ENCODE measurements around the gene LCE3A.
"Not testable (repeated sequence)": the region's sequence is repeated elsewhere in the genome, so short reads cannot be mapped to it uniquely, and the experiment has no call there.

Gene LCE3A, protein sequence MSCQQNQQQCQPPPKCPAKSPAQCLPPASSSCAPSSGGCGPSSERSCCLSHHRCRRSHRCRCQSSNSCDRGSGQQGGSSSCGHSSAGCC

DNA sequence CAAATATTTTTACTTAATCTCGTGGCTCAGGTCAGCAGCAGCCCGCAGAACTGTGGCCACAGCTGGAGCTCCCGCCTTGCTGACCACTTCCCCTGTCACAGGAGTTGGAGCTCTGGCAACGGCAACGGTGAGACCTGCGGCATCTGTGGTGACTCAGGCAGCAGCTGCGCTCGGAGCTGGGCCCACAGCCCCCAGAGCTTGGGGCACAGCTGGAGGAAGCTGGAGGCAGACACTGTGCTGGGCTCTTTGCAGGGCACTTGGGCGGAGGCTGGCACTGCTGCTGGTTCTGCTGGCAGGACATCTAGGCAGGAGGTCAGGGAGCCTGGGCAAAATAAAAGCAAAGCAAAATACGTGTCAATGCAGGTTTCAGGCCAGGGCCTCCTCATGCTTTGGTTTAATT lies at the start of gene LCE3A:
Gene LCE3A, minus strand, starts transcription at position 301 of the 400 bp plus-strand sequence. Its CDS starts 0 bp downstream, at position 301.
- DNase-seq (ENCODE audit: low read depth in 2 of 2), result no peak

DNA sequence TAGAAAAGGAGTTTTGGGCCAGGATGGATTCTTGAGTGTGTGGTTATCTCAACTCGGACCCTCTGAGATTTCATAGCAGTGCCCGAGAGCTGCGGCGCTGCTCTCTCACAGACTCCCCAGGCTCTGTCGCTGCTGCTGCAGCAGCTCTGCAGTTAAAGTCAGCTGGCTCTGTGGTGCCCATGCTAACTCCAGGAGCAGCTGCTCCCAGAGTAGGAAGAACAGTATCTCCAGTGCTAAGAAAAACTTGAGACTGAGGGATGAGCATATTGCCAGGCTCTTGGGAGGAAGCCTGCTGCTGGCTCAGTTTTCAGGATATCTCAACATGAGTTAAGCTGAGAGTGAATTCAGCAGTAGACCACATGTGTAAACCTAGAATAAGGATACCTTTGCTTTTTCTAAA lies 44.7 kb upstream of the LCE3A start:
- no peak for DNase-seq (ENCODE audit: low read depth in 2 of 2)

DNA sequence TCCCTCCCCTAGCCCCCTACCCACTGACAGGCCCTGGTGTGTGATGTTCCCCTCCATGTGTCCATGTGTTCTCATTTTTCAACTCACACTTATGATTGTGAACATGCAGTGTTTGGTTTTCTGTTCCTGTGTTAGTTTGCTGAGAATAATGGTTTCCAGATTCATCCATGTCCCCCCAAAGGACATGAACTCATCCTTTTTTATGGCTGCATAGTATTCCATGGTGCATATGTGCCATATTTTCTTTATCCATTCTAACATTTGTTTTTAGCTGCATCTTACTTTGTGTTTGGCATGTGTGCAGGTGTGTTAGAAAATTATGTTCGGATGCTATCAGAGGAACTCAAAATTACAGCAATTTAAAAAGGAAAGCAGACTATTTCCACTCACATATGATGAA lies 43.3 kb upstream of the LCE3A start:
- DNase-seq (ENCODE audit: low read depth in 2 of 2), result not testable (repeated sequence)

DNA sequence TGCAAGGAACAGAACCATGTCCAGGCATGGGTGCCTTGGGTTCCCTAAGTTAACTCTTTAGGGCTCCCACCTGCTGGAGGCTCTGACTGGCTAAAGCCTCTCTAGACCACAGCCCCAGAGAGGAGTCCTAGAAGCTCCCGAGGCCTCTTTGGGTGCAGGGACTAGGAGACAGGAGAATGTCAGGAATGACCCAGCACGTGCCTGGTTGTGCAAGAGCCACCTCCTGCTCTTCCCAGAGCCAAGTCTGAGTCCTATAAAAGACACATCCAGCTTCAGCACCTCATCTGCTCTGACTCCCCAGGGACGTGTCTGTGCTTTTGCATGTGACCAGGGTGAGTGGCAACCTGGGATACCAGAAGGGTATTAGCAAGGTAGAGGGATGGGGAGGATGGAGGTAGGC lies 40.2 kb upstream of the LCE3A start, which contains the start of gene LCE2D:
Gene LCE2D, plus strand, starts transcription at position 283 of the 400 bp plus-strand sequence. CDS start 726 bp downstream, outside the sequence.
- DNase-seq (ENCODE audit: low read depth in 2 of 2), result no peak

DNA sequence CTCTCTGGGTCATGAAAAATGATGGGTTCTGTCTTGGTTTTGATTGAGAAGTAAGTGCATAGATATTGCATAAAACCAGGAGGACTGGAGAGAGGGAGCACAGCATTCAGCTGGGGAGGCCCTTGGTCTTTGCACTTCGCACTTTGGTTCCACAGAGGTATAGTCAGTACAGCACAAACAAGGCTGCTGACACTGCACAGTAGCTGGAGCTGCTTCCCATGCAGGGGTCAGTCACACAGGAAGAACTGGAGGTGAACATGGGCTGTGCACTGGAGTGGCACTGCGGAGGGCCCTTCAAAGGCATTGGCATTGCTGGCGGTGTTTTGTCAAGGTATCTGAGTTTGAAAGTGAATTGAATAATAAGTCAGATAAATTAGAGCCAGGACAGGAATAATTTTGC lies 35.7 kb upstream of the LCE3A start:
- no peak for DNase-seq (ENCODE audit: low read depth in 2 of 2)

DNA sequence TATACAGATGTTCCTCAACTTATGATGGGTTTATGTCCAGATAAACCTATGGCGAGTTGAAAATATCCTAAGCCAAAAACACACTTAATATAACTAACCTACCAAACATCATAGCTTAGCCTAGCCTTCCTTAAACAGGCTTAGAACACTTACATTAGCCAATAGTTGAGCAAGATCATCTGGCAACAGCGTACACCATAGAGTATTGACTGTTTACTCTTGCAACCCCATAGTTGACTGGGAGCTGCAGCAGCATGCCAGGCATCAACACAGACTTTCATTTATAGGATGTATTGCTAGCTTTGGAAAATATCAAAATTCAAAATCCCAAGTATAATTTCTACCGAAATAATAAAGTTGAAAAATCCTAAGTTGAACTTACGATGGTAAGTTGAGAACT lies 34.8 kb upstream of the LCE3A start:
- DNase-seq (ENCODE audit: low read depth in 2 of 2), result no peak

DNA sequence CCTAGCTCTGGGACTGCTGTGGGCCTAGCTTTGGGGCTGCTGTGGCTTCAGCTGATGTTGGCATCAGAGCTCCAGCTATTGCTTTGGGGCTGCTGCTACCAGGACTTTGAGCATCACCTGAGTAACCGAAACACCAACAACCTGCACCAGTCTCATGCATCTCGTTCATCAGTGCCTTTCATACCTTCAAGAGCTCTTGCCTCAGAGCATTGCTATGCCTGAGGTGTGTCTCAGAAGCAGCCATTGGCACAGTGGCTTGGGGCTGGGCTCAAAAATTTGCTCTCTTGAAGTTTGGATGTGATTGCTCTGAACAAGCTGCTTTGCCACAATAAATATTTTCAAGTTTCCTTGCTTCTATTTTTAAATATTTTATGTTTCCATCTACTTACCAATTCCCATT lies 33.6 kb upstream of the LCE3A start:
- DNase-seq (ENCODE audit: low read depth in 2 of 2), result no peak

DNA sequence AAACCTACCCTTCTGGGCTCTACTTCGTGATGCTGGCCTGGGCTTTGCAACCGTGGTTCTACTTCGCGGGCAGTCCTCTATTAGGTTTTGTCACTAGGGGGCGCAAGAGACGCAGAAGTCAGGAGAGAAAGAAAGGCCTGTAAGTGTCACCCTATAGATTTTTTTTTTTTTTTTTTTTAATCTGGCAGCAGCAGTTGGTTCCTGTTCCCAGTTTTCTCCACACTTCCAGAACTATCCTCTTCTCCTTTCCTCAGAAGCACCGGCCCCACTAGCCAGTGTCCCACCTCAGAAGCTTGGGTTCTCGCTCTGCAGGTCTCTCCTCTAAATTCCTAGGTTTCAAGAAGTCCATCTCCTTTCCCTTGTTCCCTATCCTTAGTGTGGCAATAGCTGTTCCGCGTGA lies 31.2 kb upstream of the LCE3A start:
- no peak for DNase-seq (ENCODE audit: low read depth in 2 of 2)

DNA sequence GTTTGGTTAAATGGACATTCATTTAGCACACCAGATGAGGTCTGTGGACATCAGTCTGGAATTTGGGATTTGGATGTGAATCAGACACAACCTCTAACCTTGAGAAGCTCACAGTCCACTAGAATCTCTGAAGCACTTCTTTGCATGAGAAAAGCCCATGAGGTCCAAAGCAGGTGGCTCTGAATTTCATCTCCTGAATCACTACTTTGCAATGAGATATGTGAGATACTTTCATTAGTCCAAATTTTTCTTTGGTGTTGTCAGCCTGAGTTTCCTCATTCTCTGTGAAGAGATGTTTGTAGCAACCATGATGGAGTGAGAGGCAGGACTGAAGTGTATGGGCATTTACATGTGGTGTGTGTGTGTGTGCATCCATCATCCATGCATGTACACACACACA lies 23.8 kb upstream of the LCE3A start:
- DNase-seq (ENCODE audit: low read depth in 2 of 2), result no peak

DNA sequence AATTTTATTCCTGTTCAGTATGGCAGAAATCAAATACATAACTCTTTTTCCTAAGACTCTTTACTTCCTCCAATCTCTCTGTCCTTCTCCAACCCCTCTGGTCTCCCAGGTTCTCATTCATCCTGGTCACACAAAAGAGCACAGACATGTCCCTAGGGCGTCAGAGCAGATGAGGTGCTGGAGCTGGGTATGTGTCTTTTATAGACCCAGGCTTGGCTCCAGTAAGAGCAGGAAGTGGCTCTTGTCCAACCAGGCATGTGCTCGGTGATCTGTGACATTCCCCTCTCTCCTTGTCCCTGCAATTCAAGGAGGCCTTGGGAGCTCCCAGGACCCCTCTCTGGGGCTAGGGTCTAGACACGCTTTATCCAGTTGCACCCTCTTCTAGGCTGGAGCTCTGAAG lies 22.2 kb upstream of the LCE3A start:
- no peak for DNase-seq (ENCODE audit: low read depth in 2 of 2)

DNA sequence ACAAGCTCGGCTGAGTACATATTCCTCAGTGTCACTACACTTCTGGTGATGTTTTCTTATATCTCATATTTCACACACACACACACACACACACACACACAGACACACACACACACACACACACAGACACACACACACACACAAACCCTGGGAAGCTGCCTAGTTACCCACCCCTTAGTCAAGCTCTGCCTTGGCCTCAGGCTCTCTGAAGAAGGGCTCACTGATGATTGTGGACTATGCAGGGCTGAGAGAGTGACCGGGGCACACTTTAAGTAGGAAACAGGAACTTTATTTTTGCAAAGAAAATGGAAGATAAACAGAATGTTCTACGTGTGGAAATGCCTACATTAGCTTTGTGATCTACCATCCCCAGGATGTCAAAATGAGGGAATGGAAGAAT lies 21.0 kb upstream of the LCE3A start:
- no peak for DNase-seq (ENCODE audit: low read depth in 2 of 2)

DNA sequence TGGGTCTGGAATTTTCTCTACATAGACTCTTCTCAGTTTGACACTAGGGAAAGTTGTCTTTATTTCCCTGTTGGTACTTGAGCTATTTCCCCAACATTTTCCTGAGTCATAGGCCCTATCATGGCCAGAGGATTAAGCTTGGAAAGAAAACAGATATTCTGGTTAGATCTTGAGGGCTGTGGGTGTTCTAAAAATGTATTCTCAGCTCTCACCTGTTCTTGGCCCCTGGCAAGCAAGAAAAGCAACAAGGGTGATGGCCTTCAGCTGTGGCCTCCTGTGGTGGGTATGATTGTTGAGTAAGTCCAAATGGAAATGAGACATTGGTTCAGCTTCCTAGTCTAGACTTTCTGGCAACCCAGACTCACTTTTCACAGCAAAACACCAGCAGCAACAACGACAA lies 17.4 kb upstream of the LCE3A start:
- DNase-seq (ENCODE audit: low read depth in 2 of 2), result no peak

DNA sequence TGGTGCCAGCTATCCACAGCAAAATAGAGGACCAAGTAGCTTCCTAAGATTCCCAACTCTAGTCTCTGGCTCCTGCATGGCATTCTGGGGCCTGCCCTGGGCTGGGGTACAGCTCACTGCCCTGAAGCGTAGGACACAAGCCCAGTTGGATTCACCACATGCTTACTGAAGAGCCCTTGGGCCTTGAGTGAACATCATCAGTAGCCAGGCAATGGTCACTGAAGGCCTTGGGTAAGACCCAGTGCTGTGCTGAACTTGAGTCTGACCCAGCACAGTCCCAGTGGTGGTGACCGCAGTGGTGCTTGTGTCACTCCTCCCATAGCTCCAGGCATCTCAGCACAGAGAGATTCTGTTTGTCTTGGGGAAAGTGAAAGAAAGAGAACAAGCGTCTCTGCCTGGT lies 7.7 kb upstream of the LCE3A start:
- no peak for DNase-seq (ENCODE audit: low read depth in 2 of 2)

DNA sequence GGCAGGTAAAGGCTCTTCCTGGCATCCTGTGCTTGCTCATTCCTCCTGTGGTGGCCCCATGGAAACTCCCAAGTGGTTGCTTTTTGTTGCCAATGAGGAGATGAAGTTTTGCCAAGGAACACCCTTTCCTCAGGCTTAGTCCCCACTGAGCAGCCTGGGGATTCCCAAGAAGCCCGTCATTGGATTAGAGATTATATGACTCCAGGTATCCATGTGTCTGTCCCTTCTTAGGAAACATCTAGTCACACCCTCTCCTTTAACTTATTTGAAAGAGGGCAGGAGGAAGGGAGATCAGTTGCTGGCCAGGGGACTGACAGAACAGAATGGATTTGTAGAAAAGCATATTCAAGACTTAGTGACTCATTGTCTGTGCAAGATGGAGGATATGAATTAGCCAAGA lies 3.8 kb upstream of the LCE3A start:
- DNase-seq (ENCODE audit: low read depth in 2 of 2), result no peak

DNA sequence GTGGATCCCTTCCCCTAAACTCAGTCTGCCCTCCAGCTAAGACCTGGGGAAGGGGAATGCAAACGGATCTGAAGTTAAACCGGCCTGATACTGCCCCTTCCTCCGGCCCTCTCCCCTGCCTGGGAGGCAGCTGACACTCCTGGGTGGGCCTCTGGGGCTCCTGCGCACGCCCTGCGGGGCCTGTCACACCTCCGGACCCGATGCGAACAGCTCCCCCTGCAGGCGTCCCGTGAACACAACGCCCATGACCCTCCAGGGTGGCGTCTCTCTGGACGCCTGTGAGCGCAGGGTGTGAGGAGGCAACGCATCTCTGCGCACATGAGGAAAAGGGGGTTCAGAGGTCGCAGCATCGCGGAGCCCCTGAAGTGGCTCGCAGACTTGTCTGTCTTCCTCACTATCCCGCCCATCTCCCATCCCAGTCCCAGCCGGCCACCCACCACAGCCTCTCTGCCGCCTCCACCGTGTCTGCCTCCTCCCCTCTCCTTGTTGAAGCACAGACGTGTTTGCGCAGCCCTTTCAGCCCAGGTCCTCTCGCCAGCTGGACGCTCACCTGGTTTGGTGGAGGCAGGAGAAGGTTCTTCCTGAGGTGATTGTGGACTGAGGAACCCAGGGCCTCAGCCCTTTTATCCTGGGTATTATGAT lies 421 bp upstream of the LCE3A start:
- no peak for DNase-seq (ENCODE audit: low read depth in 2 of 2)

DNA sequence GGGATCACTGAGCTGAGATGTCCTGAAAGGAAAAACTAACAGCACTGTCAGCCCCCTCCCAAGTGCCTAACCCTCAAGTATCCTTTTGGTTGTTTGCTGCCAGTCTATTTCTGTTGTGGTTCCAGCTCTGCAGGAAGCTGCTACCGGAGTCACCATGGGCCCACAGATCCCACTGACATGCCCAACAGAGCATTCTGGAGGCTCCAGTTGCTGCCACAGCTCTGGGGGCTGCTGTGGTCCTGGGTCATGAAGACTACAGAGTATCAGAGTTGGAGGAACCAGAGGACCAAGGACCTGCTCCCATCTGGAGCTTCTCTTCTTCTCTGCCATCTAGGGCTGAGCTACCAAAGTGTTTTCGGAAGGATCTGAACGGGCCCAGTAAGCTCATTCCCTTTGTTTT lies 910 bp downstream of the LCE3A start:
- DNase-seq (ENCODE audit: low read depth in 2 of 2), result no peak

DNA sequence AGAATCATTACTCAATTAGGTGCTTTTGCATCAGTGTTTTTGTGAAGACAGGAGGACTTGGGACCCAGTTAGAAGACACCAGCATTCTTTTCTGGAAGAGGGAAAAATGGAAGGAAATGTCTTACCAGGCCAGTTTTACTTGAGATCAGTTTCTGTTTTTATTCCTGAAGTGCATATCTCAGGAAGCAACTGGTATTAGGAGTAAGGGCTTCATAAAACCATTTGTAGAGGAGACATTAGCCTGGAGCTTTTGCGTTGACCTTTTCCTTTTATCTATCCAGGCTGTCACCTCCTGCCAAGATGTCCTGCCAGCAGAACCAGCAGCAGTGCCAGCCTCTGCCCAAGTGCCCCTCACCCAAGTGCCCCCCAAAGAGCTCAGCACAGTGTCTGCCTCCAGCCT lies 9.4 kb downstream of the LCE3A start, which contains the start of gene LCE3B:
Gene LCE3B, plus strand, starts transcription at position 301 of the 400 bp plus-strand sequence. Its CDS starts 0 bp downstream, at position 301.
- DNase-seq (ENCODE audit: low read depth in 2 of 2), result no peak

DNA sequence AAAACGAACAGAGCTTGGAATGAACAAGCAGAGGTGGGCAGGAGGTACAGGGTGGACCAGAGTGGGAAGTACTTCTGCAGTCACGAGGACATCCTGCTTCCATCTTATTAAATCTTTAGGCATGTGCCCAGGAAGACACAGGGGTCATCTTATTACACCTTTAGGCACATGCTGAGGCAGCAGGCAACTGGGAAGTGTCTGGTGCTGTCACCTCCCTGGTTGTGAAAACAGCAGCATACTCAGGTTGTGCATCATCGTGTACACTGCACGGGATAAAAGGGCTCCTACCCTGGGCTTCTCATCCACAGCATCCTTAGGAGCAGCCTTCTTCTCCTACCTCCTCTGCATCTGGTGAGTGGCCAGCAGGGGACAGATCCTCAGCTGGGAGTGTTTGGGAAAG lies 23.0 kb downstream of the LCE3A start, which contains the start of gene LCE3C:
Gene LCE3C, plus strand, starts transcription at position 301 of the 400 bp plus-strand sequence. CDS start 498 bp downstream, outside the sequence.
- no peak for DNase-seq (ENCODE audit: low read depth in 2 of 2)

DNA sequence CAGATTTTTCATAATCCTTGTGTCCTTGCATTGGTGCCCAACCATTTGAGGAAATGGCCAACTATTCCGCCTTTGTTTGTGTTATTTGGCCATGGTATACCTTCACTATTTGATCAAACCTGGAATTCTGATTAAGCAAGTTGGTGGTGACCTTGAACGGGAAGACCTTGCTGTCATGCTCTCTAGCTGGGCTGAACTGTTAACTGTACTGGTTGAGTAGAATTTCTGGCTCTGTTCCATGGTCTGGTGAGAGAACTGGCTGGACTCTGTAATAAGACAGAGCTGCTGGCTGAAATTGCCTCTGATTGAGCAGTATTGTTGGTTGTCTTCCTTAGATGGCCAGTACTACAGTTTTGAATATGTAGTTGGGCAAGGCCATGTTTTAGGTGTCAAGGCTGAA lies 25.9 kb downstream of the LCE3A start:
- no peak for DNase-seq (ENCODE audit: low read depth in 2 of 2)

DNA sequence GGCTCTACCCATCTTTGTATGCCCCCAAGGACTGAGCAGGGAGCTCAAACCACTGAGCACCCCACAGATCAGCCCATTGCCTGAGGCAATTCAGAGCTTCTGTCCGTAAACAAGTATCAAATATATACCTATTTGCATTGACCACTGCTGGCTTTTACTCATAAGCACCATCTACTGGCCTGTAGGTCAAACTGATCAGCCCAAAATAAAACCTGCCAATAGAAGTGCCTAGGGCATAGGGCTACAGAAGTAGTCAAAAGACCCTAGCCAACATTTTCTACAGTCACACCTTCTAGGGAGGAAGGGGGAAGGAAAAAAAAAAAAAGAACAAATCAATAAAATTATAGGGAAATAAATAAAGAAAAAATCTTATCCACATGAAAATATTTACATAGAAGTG lies 37.3 kb downstream of the LCE3A start:
- DNase-seq (ENCODE audit: low read depth in 2 of 2), result no peak

DNA sequence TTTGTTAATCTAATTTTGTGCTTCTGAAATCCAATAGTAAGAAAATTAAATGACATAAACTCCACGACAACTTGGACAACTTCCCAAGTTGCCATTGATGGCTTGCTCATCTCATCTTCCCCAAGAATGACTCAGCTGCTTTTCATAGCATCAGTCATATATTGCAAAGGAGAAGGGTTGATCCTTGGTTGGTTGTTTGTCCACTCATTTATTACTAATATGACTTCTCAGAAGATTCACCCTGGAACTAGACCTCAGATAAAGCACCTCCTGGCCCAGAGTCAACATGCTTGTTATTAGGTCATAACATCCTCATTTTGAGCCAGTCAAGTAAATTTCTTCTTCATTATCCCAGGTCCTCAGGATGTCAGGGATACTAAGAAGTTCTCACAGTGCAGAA lies 40.3 kb downstream of the LCE3A start:
- no peak for DNase-seq (ENCODE audit: low read depth in 2 of 2)

DNA sequence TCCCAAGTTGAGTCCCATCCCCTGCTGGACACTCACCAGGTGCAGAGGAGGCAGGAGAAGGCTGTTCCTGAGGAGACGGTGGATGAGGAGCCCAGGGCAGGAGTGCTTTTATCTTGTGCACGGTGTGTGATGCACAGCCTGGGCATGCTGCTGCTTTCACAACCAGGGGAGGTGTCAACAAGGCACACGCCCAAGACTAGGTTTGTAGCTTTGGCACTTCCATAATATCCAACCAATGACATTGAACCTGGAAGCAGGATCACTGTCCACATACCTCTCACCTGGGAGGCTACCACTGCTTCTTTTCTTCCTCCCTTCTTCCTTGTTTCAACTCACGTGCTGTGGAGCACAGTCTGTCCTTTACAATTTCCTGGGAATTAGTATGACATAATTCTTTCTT lies 42.5 kb downstream of the LCE3A start, which contains the start of gene LCE3D:
Gene LCE3D, minus strand, starts transcription at position 84 of the 400 bp plus-strand sequence. CDS start 580 bp downstream, outside the sequence.
- DNase-seq (ENCODE audit: low read depth in 2 of 2), result no peak

DNA sequence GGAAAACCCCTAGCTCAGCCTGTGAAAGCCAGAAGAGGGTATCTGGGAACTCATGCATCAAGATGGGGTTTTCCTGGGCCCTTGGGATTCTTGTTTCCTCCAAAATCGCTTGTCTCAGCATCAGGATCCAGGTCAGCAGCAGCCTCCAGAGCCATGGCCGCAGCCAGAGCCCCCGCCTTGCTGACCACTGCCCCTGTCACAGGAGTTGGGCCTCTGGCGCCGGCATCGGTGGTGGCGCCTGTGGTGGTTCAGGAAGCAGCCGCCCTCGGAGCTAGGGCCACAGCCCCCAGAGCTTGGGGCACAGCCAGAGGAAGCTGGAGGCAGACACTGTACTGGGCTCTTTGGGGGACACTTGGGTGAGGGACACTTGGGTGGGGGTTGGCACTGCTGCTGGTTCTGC lies 43.4 kb downstream of the LCE3A start:
- not testable (repeated sequence) for DNase-seq (ENCODE audit: low read depth in 2 of 2)

DNA sequence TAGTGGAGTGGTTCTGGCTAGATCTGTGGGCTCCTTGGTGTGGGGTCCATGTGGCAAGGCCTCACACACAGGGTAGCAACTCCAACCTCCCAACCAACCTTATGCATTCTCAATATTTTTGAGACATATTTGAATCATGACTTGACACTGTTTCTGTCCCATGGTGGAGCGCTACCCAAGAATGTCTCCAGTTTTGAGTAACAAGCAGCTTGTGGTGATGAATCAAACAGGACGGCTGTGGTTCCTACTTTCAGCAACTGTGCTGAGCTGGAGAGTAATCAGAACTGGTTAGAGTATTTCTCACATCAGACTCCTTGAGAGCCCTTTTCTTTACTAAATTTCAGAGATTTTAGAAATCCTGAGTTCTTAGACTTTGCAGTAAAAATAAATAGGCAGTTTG lies 45.7 kb downstream of the LCE3A start:
- no peak for DNase-seq (ENCODE audit: low read depth in 2 of 2)

All from stimulated activated CD4-positive, alpha-beta T cell treated with anti-CD3 and anti-CD28 coated beads, Interleukin-1b, Interleukin-23, amount 100 ng/mL, for 1 hour (primary cell).